Measurements from ENCODE around the gene ANKRD29.
A peak's percentile ranks its signal among the peaks of the same experiment; 100 is the strongest.
"Not testable (repeated sequence)": the region's sequence is repeated elsewhere in the genome, so short reads cannot be mapped to it uniquely, and the experiment has no call there.

The ANKRD29 gene

GRCh38 chr18:23613091-23613475 lies 49.6 kb downstream of the ANKRD29 start:
- not testable (repeated sequence) for DNase-seq

GRCh38 chr18:23612434-23613090 lies 50.1 kb downstream of the ANKRD29 start:
- DNase-seq = no peak

- no peak for DNase-seq
Measured at GRCh38 chr18:23609390-23610023, 53.2 kb downstream of the ANKRD29 start.

- DNase-seq = no peak
Measured at GRCh38 chr18:23608211-23608610, 54.5 kb downstream of the ANKRD29 start.

- no peak for DNase-seq
Measured at GRCh38 chr18:23605941-23606340, 56.8 kb downstream of the ANKRD29 start.

- no peak for DNase-seq
Measured at GRCh38 chr18:23599809-23600208, 62.9 kb downstream of the ANKRD29 start.

- peak in 1 of 2 donors; percentile 44 for DNase-seq
Measured at GRCh38 chr18:23596183-23596582, 66.5 kb downstream of the ANKRD29 start.

GRCh38 chr18:23595591-23595990 lies 67.1 kb downstream of the ANKRD29 start:
- DNase-seq = no peak

- peak in 1 of 2 donors; percentile 23 for DNase-seq
Measured at GRCh38 chr18:23593720-23594119, 69.0 kb downstream of the ANKRD29 start.

GRCh38 chr18:23592911-23593310 lies 69.8 kb downstream of the ANKRD29 start:
- no peak for DNase-seq

- DNase-seq = no peak
Measured at GRCh38 chr18:23591011-23591410, 71.7 kb downstream of the ANKRD29 start.

- no peak for DNase-seq
Measured at GRCh38 chr18:23588836-23589560, 73.7 kb downstream of the ANKRD29 start.

GRCh38 chr18:23587220-23587642 lies 75.5 kb downstream of the ANKRD29 start:
- DNase-seq = no peak

GRCh38 chr18:23586249-23587196 lies 76.2 kb downstream of the ANKRD29 start, which contains the start of gene NPC1:
TSS of gene NPC1 (minus strand) at chr18:23586506. CDS start at chr18:23586343, 163 bp downstream.
- DNase-seq = peak; percentile 92 to 93

- no peak for DNase-seq
Measured at GRCh38 chr18:23585897-23586248, 76.8 kb downstream of the ANKRD29 start.

GRCh38 chr18:23585007-23585871 lies 77.5 kb downstream of the ANKRD29 start:
- DNase-seq = peak; percentile 37 to 41

GRCh38 chr18:23584019-23584983 lies 78.4 kb downstream of the ANKRD29 start:
- no peak for DNase-seq

GRCh38 chr18:23583071-23583865 lies 79.4 kb downstream of the ANKRD29 start:
- DNase-seq = no peak

- no peak for DNase-seq
Measured at GRCh38 chr18:23580677-23581367, 81.9 kb downstream of the ANKRD29 start.
